Head of caudate nucleus (tissue), 42 donors: ENCODE results near the gene BABAM1.
"Not testable (repeated sequence)": the region's sequence is repeated elsewhere in the genome, so short reads cannot be mapped to it uniquely, and the experiment has no call there.

Experiments
- DNase-seq, 42 donors: peaks; one replicate each; pipeline versions ENCODE4 v3.0.0 to v3.0.0-alpha.2; 2020 to 2021; ENCODE audit warnings: mixed read lengths in 7 of 42
- intact Hi-C: fragments of 100-400 bp; cut with DNase I; formaldehyde crosslinking; loops from one replicate; pipeline ENCODE4 v1.15.0; 2022

Gene BABAM1

GRCh38 chr19:17293605-17294004, 26.4 kb downstream of the BABAM1 start:
- intact Hi-C loops = no loop called here
- DNase-seq = no peak

- intact Hi-C loops = no loop called here
- DNase-seq = peak in 2 of 42 donors; percentile 15 to 17
Observed at GRCh38 chr19:17294051-17294891, 27.0 kb downstream of the BABAM1 start.

GRCh38 chr19:17295551-17295950, 28.3 kb downstream of the BABAM1 start:
- intact Hi-C loops, DNase-seq: not testable (repeated sequence)

- DNase-seq = no peak
- intact Hi-C loops = no loop called here
Observed at GRCh38 chr19:17296273-17296672, 29.0 kb downstream of the BABAM1 start.

- DNase-seq = no peak
- intact Hi-C loops = no loop called here
Observed at GRCh38 chr19:17296976-17297375, 29.7 kb downstream of the BABAM1 start.

GRCh38 chr19:17300992-17301619, 33.9 kb downstream of the BABAM1 start:
- intact Hi-C loops = no loop called here
- no peak for DNase-seq

- intact Hi-C loops = no loop called here
- peak; percentile 30 to 87 (median 66) for DNase-seq
Observed at GRCh38 chr19:17302391-17303166, 35.3 kb downstream of the BABAM1 start.

- DNase-seq = peak; percentile 85 to 98 (median 95)
- intact Hi-C loops = no loop called here
Observed at GRCh38 chr19:17303167-17303939, 36.1 kb downstream of the BABAM1 start, which contains the start of gene ABHD8. Gene ABHD8 (minus strand): TSS chr19:17303425. CDS start chr19:17301616, 1,809 bp downstream.

GRCh38 chr19:17303940-17304267, 36.7 kb downstream of the BABAM1 start:
- DNase-seq = no peak
- intact Hi-C loops = no loop called here

- no peak for DNase-seq
- intact Hi-C loops = loop anchor here (5.0 kb wide), 1 partner anchor 37 kb away; the partner anchor contains the start of gene BABAM1
Observed at GRCh38 chr19:17304386-17305215, 37.4 kb downstream of the BABAM1 start.

GRCh38 chr19:17305216-17305516, 37.9 kb downstream of the BABAM1 start:
- DNase-seq = peak in 1 of 42 donors; percentile 94
- intact Hi-C loops = loop anchor here (5.0 kb wide), 1 partner anchor 38 kb away; the partner anchor contains the start of gene BABAM1

GRCh38 chr19:17305517-17306284, 38.5 kb downstream of the BABAM1 start, which contains the start of gene MRPL34:
Gene MRPL34 (plus strand): TSS chr19:17305872. CDS start chr19:17305893, 21 bp downstream.
- peak in 41 of 42 donors; percentile 91 to 98 (median 96) for DNase-seq
- intact Hi-C loops = loop anchor here (5.0 kb wide), 1 partner anchor 38 kb away; the partner anchor contains the start of gene BABAM1

- intact Hi-C loops = loop anchor here (5.0 kb wide), 1 partner anchor 39 kb away; the partner anchor contains the start of gene BABAM1
- DNase-seq = peak in 1 of 42 donors; percentile 20
Observed at GRCh38 chr19:17306285-17306714, 39.1 kb downstream of the BABAM1 start.

- DNase-seq = no peak
- intact Hi-C loops = loop anchor here (5.0 kb wide), 1 partner anchor 41 kb away; the partner anchor contains the start of gene BABAM1
Observed at GRCh38 chr19:17307876-17308377, 40.7 kb downstream of the BABAM1 start.

GRCh38 chr19:17309198-17309964, 42.1 kb downstream of the BABAM1 start, which contains the start of gene DDA1:
Gene DDA1 (plus strand): TSS chr19:17309563. CDS start chr19:17309655, 92 bp downstream.
- intact Hi-C loops = loop anchor here (5.0 kb wide), 1 partner anchor 42 kb away; the partner anchor contains the start of gene BABAM1
- peak; percentile 97 to 100 (median 99) for DNase-seq
